ENCODE results near the gene OSMR. TPM values are rescaled to one million over a fixed set of nuclear protein-coding genes. Genes with fewer than 3 reads are reported as not detected.

OSMR gene
- total RNA-seq, 2 donors from 2014 or later = 3.0 to 14.3 TPM

- intact Hi-C loops (cut with DNase I) = no loop called here
- no peak overlapping the region for H3K4me3 ChIP-seq
- H3K9ac ChIP-seq (ENCODE audit: low read depth in 2 of 2, low read length in 2 of 2) = no peak overlapping the region
- TF ChIP-seq, protein P1, sequence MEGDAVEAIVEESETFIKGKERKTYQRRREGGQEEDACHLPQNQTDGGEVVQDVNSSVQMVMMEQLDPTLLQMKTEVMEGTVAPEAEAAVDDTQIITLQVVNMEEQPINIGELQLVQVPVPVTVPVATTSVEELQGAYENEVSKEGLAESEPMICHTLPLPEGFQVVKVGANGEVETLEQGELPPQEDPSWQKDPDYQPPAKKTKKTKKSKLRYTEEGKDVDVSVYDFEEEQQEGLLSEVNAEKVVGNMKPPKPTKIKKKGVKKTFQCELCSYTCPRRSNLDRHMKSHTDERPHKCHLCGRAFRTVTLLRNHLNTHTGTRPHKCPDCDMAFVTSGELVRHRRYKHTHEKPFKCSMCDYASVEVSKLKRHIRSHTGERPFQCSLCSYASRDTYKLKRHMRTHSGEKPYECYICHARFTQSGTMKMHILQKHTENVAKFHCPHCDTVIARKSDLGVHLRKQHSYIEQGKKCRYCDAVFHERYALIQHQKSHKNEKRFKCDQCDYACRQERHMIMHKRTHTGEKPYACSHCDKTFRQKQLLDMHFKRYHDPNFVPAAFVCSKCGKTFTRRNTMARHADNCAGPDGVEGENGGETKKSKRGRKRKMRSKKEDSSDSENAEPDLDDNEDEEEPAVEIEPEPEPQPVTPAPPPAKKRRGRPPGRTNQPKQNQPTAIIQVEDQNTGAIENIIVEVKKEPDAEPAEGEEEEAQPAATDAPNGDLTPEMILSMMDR (IDR thresholded peaks at IDR 0.05) = no peak
- no peak for DNase-seq
- H3K27me3 ChIP-seq = no peaks in the 10 kb centered on the region
- H3K27ac ChIP-seq = no peak overlapping the region
- H3K9me3 ChIP-seq = no peaks in the 10 kb centered on the region
- peaks cover 3% of the 10 kb centered on the region for H3K36me3 ChIP-seq
- no peaks in the 10 kb centered on the region for H3K4me1 ChIP-seq
Measured at GRCh38 chr5:38968665-38969064, 122.9 kb downstream of the OSMR start.

DNA sequence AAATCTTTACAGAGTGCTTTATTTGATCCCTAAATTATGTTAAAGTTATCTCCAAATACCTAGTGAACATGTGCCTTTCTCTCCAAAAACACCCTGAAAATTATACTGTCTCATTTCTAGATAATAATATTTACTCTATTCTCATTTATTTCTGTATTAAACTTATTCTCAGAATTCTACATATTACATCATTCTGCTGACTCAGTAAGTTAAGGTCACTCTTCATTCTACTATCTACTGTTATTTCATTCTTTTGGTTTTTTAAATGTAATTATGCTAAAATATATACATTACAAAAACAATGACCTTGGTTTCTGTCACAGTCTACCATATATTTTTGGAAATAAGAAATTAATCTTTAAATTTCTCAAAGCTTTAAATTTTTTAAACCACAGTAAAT, 132.2 kb downstream of the OSMR start:
- Histone ChIP-seq H3K4me3 (no peak overlapping the region), H3K27me3 (no peaks in the 10 kb centered on the region), H3K9me3 (no peaks in the 10 kb centered on the region), H3K9ac (ENCODE audit: low read depth in 2 of 2, low read length in 2 of 2) (no peak overlapping the region), H3K36me3 (no peaks in the 10 kb centered on the region), H3K4me1 (no peaks in the 10 kb centered on the region), H3K27ac (no peak overlapping the region)
- DNase-seq = no peak
- intact Hi-C loops (cut with DNase I) = no loop called here
- TF ChIP-seq, protein P1 (IDR thresholded peaks at IDR 0.05) = no peak

- no peak for DNase-seq
- no peaks in the 10 kb centered on the region for H3K4me1 ChIP-seq
- TF ChIP-seq, protein P1 (IDR thresholded peaks at IDR 0.05) = no peak
- H3K27ac ChIP-seq = no peak overlapping the region
- intact Hi-C loops (cut with DNase I) = no loop called here
- H3K27me3 ChIP-seq = no peaks in the 10 kb centered on the region
- no peaks in the 10 kb centered on the region for H3K9me3 ChIP-seq
- no peak overlapping the region for H3K9ac ChIP-seq (ENCODE audit: low read depth in 2 of 2, low read length in 2 of 2)
- no peaks in the 10 kb centered on the region for H3K36me3 ChIP-seq
- no peak overlapping the region for H3K4me3 ChIP-seq
Measured at GRCh38 chr5:38979535-38979934, 133.7 kb downstream of the OSMR start.

Other genes with a start within 250 kb of the OSMR start
- gene RICTOR, start 228.4 kb downstream of the OSMR start, total RNA-seq = 10 to 100 TPM; 15.1 to 32.9 TPM